Stimulated activated effector memory CD8-positive, alpha-beta T cell treated with anti-CD3 and anti-CD28 coated beads, Interleukin-12 subunit alpha, Interleukin-12 subunit beta, amount 100 ng/mL, for 72 hours (primary cell): Measurements from ENCODE around the gene PTAFR.

Experiments used
- ATAC-seq: fragments of 150-1000 bp; cut with Tn5 transposase; 2 replicates; pipeline ENCODE4 v1.10.0; 2021
- DNase-seq, 2 donors: peaks; one replicate each; pipeline ENCODE4 v3.0.0; 2021 to 2022; ENCODE audit warnings: low spot score in 2 of 2
- H3K27ac Mint-ChIP-seq: one replicate; pipeline ENCODE4 v1.8.0; 2022; ENCODE audit warnings: mild to moderate bottlenecking, mixed read lengths
- H3K36me3 Mint-ChIP-seq: one replicate; pipeline ENCODE4 v1.8.0; 2022; ENCODE audit warnings: mild to moderate bottlenecking, mixed read lengths
- H3K4me1 Mint-ChIP-seq: one replicate; pipeline ENCODE4 v1.8.0; 2022; ENCODE audit warnings: mixed read lengths
- H3K4me3 Mint-ChIP-seq: one replicate; pipeline ENCODE4 v1.8.0; 2022; ENCODE audit warnings: mild to moderate bottlenecking, mixed read lengths
- H3K9me3 Mint-ChIP-seq: one replicate; pipeline ENCODE4 v1.8.0; 2022; ENCODE audit warnings: mixed read lengths

Gene PTAFR

DNA sequence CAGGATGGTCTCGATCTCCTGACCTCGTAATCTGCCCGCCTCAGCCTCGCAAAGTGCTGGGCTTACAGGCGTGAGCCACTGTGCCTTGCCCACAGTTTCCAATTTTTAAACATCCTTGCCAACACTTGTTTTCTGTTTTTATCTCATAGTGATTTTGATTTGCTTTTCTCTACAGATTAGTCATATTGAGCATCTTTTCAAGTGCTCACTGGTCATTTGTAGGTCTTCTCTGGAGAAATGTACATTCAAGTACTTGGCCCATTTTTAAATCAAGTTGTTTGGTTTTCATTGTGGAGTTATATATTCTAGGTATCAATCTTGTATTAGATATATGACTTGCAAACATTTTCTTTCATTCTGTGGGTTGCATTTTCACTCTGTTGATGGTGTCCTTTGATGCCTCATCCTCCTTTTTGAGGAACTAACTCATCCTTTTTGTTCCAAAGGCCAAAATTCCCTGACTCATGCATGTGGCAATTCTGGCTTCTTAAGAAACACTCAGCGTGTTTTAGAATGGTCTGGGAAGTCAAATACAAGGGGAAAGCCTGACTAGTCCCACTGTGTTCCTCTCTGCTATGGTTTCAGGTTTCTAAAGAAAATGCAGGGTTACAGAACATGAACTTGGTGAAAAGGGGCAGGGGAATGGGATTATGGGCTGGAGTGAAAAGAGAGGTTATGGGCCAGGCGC is 37.3 kb downstream of the PTAFR start:
- H3K4me3 Mint-ChIP-seq: no peak overlapping the region
- H3K9me3 Mint-ChIP-seq: no peaks in the 10 kb centered on the region
- ATAC-seq (peak; percentile 85), DNase-seq (peak in 1 of 2 donors; percentile 60)
- H3K4me1 Mint-ChIP-seq: peaks cover 39% of the 10 kb centered on the region
- H3K36me3 Mint-ChIP-seq: peaks cover 2% of the 10 kb centered on the region
- H3K27ac Mint-ChIP-seq: no peak overlapping the region

DNA sequence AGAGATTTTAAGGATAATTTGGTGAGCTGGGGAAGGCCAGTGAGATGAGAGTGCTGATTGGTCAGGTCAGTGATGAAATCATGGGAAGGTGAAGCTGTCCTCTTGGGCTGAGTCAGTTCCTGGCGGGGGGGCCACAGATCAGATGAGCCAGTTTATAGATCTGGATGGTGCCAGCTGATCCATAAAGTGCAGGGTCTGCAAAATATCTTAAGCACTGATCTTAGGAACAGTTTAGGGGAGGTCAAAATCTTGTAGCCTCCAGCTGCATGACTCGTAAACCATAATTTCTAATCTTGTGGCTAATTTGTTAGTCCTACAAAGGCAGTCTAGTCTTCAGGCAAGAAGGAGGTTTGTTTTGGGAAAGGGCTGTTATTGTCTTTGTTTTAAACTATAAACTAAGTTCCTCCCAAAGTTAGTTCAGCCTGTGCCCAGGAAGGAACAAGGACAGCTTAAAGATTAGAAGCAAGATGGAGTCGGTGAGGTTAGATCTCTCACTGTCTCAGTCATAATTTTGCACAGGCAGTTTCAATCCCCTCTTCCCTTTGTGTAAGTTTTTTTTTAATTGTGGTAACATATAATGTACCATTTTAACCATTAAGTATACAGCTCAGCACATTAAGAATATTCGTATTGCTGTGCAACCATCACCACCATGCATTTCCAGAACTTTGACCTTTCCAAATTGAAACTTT is 39.4 kb downstream of the PTAFR start:
- Mint-ChIP-seq H3K4me1 (peaks cover 29% of the 10 kb centered on the region), H3K27ac (no peak overlapping the region), H3K36me3 (no peaks in the 10 kb centered on the region), H3K4me3 (no peak overlapping the region), H3K9me3 (no peaks in the 10 kb centered on the region)
- ATAC-seq: no peak
- DNase-seq: no peak

DNA sequence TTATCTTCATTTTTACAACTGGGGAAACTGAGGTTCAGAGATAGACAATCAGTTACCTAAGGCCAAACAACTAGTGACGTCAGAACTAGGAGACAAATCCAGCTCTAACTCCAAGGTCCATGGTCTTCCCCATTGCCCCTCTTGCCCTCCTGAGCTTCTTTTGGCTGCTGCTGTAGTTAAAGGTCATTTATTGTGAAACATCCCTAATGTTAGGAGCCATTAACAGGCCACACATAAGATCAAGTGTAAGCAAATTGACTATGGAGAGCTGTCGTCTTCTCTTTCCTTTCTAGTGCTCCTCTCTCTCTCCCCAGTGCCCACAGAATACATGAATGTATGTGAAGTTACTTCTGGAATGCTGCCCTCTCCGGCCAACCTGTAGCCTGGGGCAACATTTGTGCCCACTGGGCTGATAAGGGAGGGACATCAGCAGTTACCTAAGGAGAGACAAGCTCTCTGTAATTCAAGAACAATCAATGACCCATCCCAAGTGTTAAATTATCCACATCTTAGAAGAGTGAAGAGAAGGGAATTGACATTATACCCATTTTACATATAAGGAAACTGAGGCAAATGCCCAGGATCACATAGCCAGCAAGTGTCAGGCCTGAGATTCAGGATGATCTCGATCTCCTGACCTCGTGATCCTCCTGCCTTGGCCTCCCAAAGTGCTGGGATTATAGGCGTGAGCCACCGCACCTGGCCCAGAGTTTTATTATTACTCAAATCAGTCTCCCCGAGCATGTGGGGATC is 40.1 kb downstream of the PTAFR start:
- no peak overlapping the region for H3K27ac Mint-ChIP-seq
- no peaks in the 10 kb centered on the region for H3K9me3 Mint-ChIP-seq
- no peak overlapping the region for H3K4me3 Mint-ChIP-seq
- H3K36me3 Mint-ChIP-seq: no peaks in the 10 kb centered on the region
- DNase-seq (no peak), ATAC-seq (no peak)
- H3K4me1 Mint-ChIP-seq: peaks cover 29% of the 10 kb centered on the region

DNA sequence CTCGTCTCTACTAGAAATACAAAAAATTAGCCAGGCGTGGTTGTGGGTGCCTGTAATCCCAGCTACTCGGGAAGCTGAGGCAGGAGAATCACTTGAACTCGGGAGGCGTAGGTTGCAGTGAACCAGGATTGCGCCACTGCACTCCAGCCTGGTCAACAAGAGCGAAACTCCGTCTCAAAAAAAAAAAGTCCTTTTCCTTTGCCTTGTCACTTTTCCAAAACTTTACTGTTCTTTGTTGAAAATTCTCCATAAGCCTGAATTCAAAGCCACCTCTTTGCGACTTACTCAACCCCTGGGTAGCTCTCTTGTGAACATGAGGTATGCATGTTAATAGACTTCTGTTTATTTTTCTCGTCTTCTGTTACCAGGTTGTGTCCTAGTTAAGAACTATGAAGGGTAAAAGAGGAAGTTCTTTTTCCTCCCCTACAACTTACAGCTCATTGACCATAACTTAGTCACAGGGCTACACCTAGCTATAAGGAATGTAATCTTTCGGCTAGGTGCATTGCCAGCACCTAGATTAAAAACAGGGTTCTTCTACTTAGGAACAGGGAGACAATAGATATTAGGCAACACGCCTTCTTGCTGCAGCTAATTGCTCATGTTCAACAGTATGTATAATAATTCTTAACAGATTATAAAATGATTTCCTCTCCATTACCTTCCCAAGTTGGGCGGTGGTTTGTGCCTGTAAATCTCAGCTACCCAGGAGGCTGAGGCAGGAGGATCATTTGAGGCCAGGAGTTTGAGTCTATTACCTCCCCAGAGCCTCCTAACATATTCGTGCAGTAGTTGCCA is 40.9 kb downstream of the PTAFR start:
- no peak overlapping the region for H3K27ac Mint-ChIP-seq
- no peak overlapping the region for H3K4me3 Mint-ChIP-seq
- DNase-seq (no peak), ATAC-seq (no peak)
- H3K4me1 Mint-ChIP-seq: peaks cover 29% of the 10 kb centered on the region
- H3K36me3 Mint-ChIP-seq: no peaks in the 10 kb centered on the region
- H3K9me3 Mint-ChIP-seq: no peaks in the 10 kb centered on the region

DNA sequence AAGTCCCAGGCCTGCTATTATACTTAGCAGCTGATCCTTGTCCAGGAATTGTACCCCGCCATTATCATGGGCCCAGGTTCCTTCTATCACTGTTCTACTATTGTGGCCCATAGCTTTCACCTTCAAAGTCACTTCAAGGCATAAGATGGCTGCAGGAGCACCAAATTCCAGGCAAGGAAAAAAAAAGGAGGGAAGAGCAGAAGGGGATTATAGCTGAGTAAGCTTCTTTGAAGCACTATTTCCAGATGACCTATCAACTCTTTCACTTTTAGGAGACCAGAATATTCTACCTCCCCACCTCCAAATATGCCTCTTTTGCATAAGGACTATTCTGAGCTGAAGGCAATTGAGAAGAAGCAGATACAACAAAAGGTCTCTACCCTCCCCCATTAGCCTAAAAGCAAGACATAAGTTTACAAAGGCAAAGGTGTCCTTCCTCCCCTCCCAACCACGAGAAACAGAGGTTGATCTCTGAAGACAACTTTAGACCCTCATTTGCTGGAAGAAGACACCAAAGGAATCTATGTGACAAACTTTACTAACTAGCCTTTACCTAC is 41.8 kb downstream of the PTAFR start:
- Mint-ChIP-seq H3K9me3 (no peaks in the 10 kb centered on the region), H3K4me1 (peaks cover 29% of the 10 kb centered on the region), H3K27ac (no peak overlapping the region), H3K36me3 (no peaks in the 10 kb centered on the region), H3K4me3 (no peak overlapping the region)
- DNase-seq (no peak), ATAC-seq (no peak)

DNA sequence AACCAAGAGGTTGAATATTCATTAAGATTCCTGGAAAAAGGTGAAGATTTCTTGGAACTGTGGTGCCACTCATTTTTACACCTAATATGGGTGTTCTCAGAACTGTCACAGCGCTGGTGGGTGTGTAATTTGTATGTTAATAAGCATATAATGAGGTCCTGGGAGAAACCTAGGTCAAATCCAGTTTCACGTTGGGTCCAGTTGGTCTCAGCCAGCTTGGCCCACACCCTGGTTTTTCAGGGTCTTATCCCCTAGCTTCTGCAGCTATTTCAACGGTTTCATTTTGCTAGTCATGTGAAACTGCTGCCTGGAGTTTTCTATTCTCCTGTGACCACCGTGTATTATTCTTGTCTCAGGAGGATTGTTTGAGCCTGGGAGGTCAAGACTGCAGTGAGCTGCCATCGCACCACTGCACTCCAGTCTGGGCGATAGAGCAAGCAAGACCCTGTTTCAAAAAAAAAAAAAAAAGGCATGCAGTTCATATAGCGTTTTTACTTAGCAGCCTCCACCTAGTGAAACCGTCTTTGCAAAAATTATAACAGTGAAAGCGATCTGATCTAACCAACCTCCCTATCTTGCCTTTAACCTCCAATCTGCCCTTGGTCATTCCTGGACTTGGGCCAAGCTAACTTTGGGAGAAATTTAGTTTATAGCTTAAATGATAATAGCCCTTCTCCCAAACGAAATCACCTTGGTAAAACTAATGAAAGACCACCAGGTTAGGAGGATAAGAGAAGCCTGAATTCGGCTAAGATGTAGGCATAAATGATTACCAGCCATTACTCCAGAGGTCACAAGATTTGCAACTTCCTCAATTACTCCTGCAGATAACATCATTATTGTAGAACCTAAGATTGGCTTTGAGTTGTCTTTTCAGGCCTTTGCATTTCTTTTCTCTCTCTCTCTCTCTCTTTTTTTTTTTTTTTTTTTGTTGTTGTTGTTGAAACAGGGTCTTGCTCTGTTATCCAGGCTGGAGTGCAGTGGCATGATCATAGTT is 44.0 kb downstream of the PTAFR start:
- Mint-ChIP-seq H3K36me3 (no peaks in the 10 kb centered on the region), H3K27ac (no peak overlapping the region), H3K4me1 (peaks cover 14% of the 10 kb centered on the region), H3K9me3 (no peaks in the 10 kb centered on the region), H3K4me3 (no peak overlapping the region)
- DNase-seq (no peak), ATAC-seq (no peak)

DNA sequence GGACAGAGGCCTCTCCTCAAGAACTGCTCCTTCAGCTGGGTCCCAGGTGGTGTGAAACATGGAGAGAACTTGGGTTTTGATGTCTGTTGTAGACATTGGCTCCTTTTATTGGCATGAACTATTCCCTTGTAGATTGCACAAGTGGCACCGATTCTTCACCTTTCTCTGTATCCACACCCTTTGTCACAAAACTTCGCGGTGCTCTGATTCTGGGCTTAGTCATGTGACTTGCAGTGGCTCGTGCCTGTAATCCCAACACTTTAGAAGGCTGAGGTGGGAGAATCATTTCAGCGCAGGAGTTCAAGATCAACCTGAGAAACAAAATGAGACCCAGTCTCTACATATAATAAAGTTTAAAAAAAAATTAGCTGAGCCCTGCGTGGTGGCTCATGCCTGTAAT is 45.6 kb downstream of the PTAFR start:
- no peaks in the 10 kb centered on the region for H3K36me3 Mint-ChIP-seq
- no peak overlapping the region for H3K27ac Mint-ChIP-seq
- DNase-seq (no peak), ATAC-seq (no peak)
- H3K9me3 Mint-ChIP-seq: no peaks in the 10 kb centered on the region
- no peaks in the 10 kb centered on the region for H3K4me1 Mint-ChIP-seq
- H3K4me3 Mint-ChIP-seq: no peak overlapping the region

DNA sequence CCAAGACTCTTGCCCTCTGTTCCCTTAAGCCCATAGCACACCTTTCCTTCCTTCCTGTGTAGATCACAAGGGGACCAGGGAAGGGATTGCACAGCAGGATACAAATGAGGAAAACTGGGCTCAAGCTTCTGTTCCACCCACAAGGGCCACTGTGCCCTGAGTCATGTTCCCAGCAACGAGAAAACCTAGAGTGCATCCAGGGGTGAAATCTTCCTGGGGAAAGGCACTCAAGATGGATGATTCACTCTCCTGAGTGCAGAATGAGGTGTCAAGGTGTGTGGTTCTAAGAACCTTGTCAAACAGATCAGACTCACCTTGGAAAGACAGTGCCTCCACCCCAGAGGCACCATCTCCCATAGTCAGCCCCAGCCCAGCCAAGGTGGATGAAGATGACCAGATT is 47.3 kb downstream of the PTAFR start:
- peak; percentile 51 for ATAC-seq
- Mint-ChIP-seq H3K4me3 (no peak overlapping the region), H3K36me3 (no peaks in the 10 kb centered on the region), H3K9me3 (no peaks in the 10 kb centered on the region), H3K27ac (no peak overlapping the region), H3K4me1 (no peaks in the 10 kb centered on the region)
- no peak for DNase-seq

DNA sequence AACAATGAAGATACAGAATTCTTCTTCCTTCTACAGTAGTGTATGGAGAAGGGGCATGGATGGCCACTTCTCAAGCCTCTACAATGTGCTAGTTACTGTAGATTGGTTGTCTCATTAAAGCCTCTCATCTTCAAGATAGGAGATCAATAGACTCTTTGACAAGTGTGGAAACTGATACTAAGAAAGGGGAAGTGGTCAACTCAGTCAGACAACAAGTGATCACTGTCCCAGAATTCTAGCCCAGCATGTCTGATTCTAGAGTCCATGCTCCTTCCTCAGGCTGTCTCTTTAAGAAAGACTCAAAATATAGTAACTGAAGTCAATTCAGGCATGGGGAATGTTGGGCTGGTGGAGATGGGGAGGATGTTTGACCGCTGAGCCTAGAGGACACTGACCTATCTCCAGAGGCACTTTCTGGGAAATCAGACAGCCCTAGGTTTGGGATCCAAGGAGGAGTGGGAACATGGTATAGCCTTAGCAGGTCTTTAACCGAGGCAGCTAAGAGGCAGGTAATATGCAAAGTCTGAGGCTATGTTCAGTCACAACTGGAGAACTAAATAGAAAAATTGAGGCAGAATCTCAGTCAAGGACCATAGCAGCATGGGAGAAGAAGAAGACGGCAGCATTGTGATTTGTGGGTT is 48.8 kb downstream of the PTAFR start:
- ATAC-seq (peak; percentile 37), DNase-seq (no peak)
- no peaks in the 10 kb centered on the region for H3K36me3 Mint-ChIP-seq
- no peak overlapping the region for H3K27ac Mint-ChIP-seq
- no peak overlapping the region for H3K4me3 Mint-ChIP-seq
- H3K9me3 Mint-ChIP-seq: no peaks in the 10 kb centered on the region
- no peaks in the 10 kb centered on the region for H3K4me1 Mint-ChIP-seq

DNA sequence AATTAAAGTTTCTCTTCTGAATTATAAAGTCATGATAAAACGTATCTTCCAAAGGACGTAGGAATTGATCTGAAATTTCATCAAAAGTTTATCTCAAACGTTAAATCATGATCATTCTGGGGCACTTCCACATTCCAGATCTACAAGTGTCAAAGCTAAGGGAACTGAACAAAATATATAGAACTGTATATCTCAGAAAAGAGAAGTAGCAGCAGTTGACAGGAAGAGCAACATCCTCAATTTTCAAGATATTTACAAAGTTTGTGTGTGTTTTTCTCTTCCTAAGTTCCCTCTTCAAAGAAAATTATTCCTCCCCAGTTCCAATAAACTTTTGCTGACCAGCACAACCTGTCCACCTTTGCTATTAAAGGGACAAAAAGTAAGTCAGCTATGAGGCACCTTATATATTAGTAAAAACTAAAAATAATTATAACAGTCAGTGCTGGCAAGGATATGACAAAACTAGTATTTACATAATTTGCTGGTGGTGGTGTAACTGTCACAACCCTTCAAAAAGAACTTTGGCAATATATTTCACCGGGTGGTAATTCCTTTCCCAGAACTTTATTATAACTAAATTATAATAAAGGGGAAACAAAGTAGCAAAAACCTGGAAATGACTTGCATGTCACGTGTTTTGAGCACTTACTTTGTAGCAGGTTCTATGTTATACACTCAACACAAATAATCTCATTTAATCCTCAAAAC is 49.6 kb downstream of the PTAFR start:
- no peaks in the 10 kb centered on the region for H3K9me3 Mint-ChIP-seq
- no peak for ATAC-seq
- H3K4me3 Mint-ChIP-seq: no peak overlapping the region
- H3K27ac Mint-ChIP-seq: no peak overlapping the region
- no peak for DNase-seq
- H3K4me1 Mint-ChIP-seq: no peaks in the 10 kb centered on the region
- no peaks in the 10 kb centered on the region for H3K36me3 Mint-ChIP-seq

DNA sequence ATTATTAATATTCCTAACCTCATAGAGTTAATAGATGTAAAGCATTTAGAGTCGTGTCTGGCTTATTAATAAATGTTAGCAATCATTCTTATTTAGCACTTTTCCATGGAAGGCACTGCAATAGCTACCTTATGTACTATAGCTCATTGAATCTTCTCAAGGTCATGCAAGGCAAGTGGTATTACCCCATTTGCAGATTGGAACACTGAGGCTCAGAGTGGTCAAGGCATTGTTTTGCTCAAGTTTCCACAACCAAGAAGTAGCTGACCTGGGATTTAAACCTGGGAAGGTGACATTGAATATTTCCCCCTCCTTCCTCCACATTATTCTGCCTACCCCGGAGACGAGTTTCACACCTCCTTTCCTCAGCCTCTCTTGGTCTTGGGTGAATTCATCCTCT is 50.3 kb downstream of the PTAFR start:
- Mint-ChIP-seq H3K27ac (no peak overlapping the region), H3K36me3 (no peaks in the 10 kb centered on the region), H3K9me3 (no peaks in the 10 kb centered on the region), H3K4me3 (no peak overlapping the region), H3K4me1 (no peaks in the 10 kb centered on the region)
- DNase-seq: no peak
- no peak for ATAC-seq

DNA sequence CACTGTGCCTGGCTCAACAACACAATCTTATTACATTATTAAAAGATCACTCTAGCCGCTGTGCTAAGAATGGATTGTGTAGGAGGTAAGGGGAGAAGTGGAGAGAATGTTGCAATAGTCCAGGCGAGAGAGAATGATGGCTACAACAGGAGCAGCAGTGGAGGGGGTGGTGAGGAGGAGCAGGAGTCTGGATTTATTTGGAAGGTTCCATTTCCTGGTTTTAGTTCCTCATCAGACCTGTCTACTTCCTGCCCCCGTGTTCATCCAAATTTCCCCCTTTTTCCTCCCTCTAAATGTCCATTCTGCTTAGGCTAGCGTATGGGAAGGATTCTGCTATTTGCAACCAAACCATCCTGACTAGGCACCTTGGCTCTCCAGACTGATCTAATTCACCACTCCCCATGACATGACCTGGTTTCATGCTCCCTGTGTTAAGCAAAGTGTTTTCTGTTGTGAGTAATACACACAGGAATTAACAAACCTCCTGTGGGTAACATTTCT is 53.0 kb downstream of the PTAFR start:
- no peaks in the 10 kb centered on the region for H3K9me3 Mint-ChIP-seq
- no peak overlapping the region for H3K4me3 Mint-ChIP-seq
- H3K27ac Mint-ChIP-seq: no peak overlapping the region
- no peak for DNase-seq
- ATAC-seq: no peak
- H3K4me1 Mint-ChIP-seq: no peaks in the 10 kb centered on the region
- H3K36me3 Mint-ChIP-seq: no peaks in the 10 kb centered on the region

DNA sequence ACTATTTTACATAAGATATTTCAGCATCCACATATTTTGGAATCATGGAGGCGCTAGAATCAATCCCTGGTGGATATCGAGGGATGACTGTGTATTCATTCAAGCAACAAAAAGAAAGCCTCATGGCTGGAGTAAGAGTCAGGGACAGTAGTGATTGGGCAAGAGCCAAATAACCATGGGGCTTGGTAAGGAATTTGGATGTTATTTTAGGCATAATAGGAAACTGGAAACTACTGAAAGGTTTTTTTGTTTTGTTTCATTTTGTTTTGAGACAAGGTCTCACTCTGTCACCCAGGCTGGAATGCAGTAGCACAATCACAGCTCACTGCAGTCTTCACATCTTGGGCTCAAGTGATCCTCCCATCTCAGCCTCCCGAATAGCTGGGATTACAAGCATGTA is 54.3 kb downstream of the PTAFR start:
- DNase-seq (no peak), ATAC-seq (no peak)
- Mint-ChIP-seq H3K36me3 (no peaks in the 10 kb centered on the region), H3K4me1 (no peaks in the 10 kb centered on the region), H3K27ac (no peak overlapping the region), H3K9me3 (no peaks in the 10 kb centered on the region), H3K4me3 (no peak overlapping the region)
